Posterior cingulate gyrus (tissue), 11 donors: ENCODE results near the gene RSRC1.
"Not testable (repeated sequence)": the region's sequence is repeated elsewhere in the genome, so short reads cannot be mapped to it uniquely, and the experiment has no call there.

Source experiments
- DNase-seq, 10 donors: peaks; one replicate each; pipeline versions ENCODE4 v3.0.0 to v3.0.0-alpha.2; 2020 to 2021; ENCODE audit warnings: mixed read lengths in 3 of 10
- intact Hi-C: fragments of 100-400 bp; cut with DNase I; formaldehyde crosslinking; loops from one replicate; pipeline ENCODE4 v1.15.1; 2023

The RSRC1 gene

GRCh38 chr3:158297940-158298339, 188.1 kb downstream of the RSRC1 start:
- no peak for DNase-seq
- intact Hi-C loops: no loop called here

GRCh38 chr3:158308236-158308928, 198.5 kb downstream of the RSRC1 start:
- DNase-seq: no peak
- intact Hi-C loops: no loop called here

GRCh38 chr3:158312560-158313141, 202.8 kb downstream of the RSRC1 start:
- DNase-seq: no peak
- intact Hi-C loops: no loop called here

GRCh38 chr3:158313338-158313927, 203.5 kb downstream of the RSRC1 start:
- intact Hi-C loops: no loop called here
- DNase-seq: no peak

GRCh38 chr3:158314426-158315357, 204.8 kb downstream of the RSRC1 start:
- no peak for DNase-seq
- intact Hi-C loops: no loop called here

GRCh38 chr3:158329696-158330441, 220.0 kb downstream of the RSRC1 start:
- peak in 8 of 10 donors; percentile 13 to 89 (median 34) for DNase-seq
- intact Hi-C loops: not testable (repeated sequence)

- intact Hi-C loops: no loop called here
- DNase-seq: no peak
These were observed 221.0 kb downstream of the RSRC1 start for GRCh38 chr3:158330870-158331269.

- no peak for DNase-seq
These were observed 223.8 kb downstream of the RSRC1 start for GRCh38 chr3:158333736-158334135.

GRCh38 chr3:158337110-158337509, 227.2 kb downstream of the RSRC1 start:
- intact Hi-C loops: no loop called here

More at GRCh38 chr3:158333736-158334135, 223.8 kb downstream of the RSRC1 start:
- intact Hi-C loops: no loop called here

GRCh38 chr3:158339638-158340037, 229.7 kb downstream of the RSRC1 start:
- intact Hi-C loops: no loop called here
- no peak for DNase-seq

More at GRCh38 chr3:158337110-158337509, 227.2 kb downstream of the RSRC1 start:
- no peak for DNase-seq

GRCh38 chr3:158340951-158341350, 231.1 kb downstream of the RSRC1 start:
- intact Hi-C loops, DNase-seq: not testable (repeated sequence)

- DNase-seq: no peak
- intact Hi-C loops: no loop called here
These were observed 238.1 kb downstream of the RSRC1 start for GRCh38 chr3:158347966-158348365.

- intact Hi-C loops: no loop called here
- DNase-seq: no peak
These were observed 241.1 kb downstream of the RSRC1 start for GRCh38 chr3:158350971-158351370.

GRCh38 chr3:158352551-158352950, 242.7 kb downstream of the RSRC1 start:
- no peak for DNase-seq
- intact Hi-C loops: no loop called here

- DNase-seq: no peak
- intact Hi-C loops: no loop called here
These were observed 244.8 kb downstream of the RSRC1 start for GRCh38 chr3:158354713-158355112.

GRCh38 chr3:158355623-158356588, 246.0 kb downstream of the RSRC1 start:
- no peak for DNase-seq
- intact Hi-C loops: no loop called here

- intact Hi-C loops: no loop called here
- no peak for DNase-seq
These were observed 249.4 kb downstream of the RSRC1 start for GRCh38 chr3:158359339-158359738.

- DNase-seq: peak in 2 of 10 donors; percentile 50 to 77
- intact Hi-C loops: no loop called here
These were observed 251.0 kb downstream of the RSRC1 start for GRCh38 chr3:158360756-158361448.
